OCI-M2 (cell line): ENCODE data around the gene INO80E.
"Not testable (repeated sequence)": the region's sequence is repeated elsewhere in the genome, so short reads cannot be mapped to it uniquely, and the experiment has no call there.

Source experiments
- DNase-seq: peaks from one replicate; lab custom pipeline; 2025; ENCODE audit not compliant: unreplicated experiment; lab: John Stamatoyannopoulos, UW

Gene INO80E

GRCh38 chr16:30009085-30009862, 13.2 kb downstream of the INO80E start:
- DNase-seq = no peak

- DNase-seq = no peak
These were observed 14.2 kb downstream of the INO80E start for GRCh38 chr16:30009990-30010843.

- DNase-seq = no peak
These were observed 15.0 kb downstream of the INO80E start, which contains the start of gene DOC2A for GRCh38 chr16:30010844-30011713. Gene DOC2A, minus strand, starts transcription at chr16:30011027. Its CDS starts 805 bp downstream, at chr16:30010222.

GRCh38 chr16:30011714-30012504, 15.9 kb downstream of the INO80E start:
- DNase-seq = no peak

- DNase-seq = not testable (repeated sequence)
These were observed 16.6 kb downstream of the INO80E start for GRCh38 chr16:30012598-30012997.

GRCh38 chr16:30015450-30015849, 19.4 kb downstream of the INO80E start:
- DNase-seq = not testable (repeated sequence)

- no peak for DNase-seq
These were observed 20.7 kb downstream of the INO80E start for GRCh38 chr16:30016555-30017276.

GRCh38 chr16:30017277-30017656, 21.2 kb downstream of the INO80E start:
- DNase-seq = no peak

- DNase-seq = not testable (repeated sequence)
These were observed 21.9 kb downstream of the INO80E start for GRCh38 chr16:30017937-30018336.

- DNase-seq = no peak
These were observed 22.7 kb downstream of the INO80E start for GRCh38 chr16:30018731-30019158.

GRCh38 chr16:30022887-30023286, 26.8 kb downstream of the INO80E start, which contains the start of gene C16orf92:
Gene C16orf92, plus strand, starts transcription at chr16:30023198. Its CDS starts 143 bp downstream, at chr16:30023341.
- DNase-seq = no peak

- DNase-seq = no peak
These were observed 27.5 kb downstream of the INO80E start for GRCh38 chr16:30023586-30023985.

GRCh38 chr16:30024451-30024850, 28.4 kb downstream of the INO80E start:
- DNase-seq = no peak

- DNase-seq = no peak
These were observed 29.1 kb downstream of the INO80E start for GRCh38 chr16:30025156-30025555.

GRCh38 chr16:30025574-30025973, 29.5 kb downstream of the INO80E start:
- DNase-seq = no peak

- DNase-seq = no peak
These were observed 30.4 kb downstream of the INO80E start for GRCh38 chr16:30026449-30026848.

- no peak for DNase-seq
These were observed 31.8 kb downstream of the INO80E start for GRCh38 chr16:30027588-30028437.

GRCh38 chr16:30028438-30029076, 32.5 kb downstream of the INO80E start:
- no peak for DNase-seq
